NT2/D1 (cell line): Measurements from ENCODE around the gene SERINC2.

Experiments used
- SUZ12 ChIP-seq: IDR thresholded peaks from 2 replicates; pipeline ENCODE4 v1.6.1; 2011; ENCODE audit not compliant: insufficient read length, insufficient read depth; ENCODE audit errors: extremely low read depth
- YY1 ChIP-seq: IDR thresholded peaks from 2 replicates; pipeline ENCODE4 v1.6.1; 2011; ENCODE audit not compliant: insufficient read length, insufficient read depth
- ZNF274 ChIP-seq: IDR thresholded peaks from 2 replicates; pipeline ENCODE4 v1.6.1; 2011; ENCODE audit warnings: mild to moderate bottlenecking, low read depth, low read length

- no peak for TF ChIP-seq ZNF274
- TF ChIP-seq YY1, result no peak
- no peak for TF ChIP-seq SUZ12
Measured at GRCh38 chr1:31364561-31365250, 48.3 kb upstream of the SERINC2 start.
